GM18499 (cell line): ENCODE results near the gene OTOGL.
"Not testable (repeated sequence)": the region's sequence is repeated elsewhere in the genome, so short reads cannot be mapped to it uniquely, and the experiment has no call there.

Source experiments
- ATAC-seq: cut with Tn5 transposase; IDR thresholded peaks from one replicate; pipeline ENCODE4 v1.9.1; 2021; ENCODE audit warnings: moderate number of reproducible peaks; ENCODE audit not compliant: insufficient read depth, unreplicated experiment

The OTOGL gene

GRCh38 chr12:80218925-80219324 lies 119.6 kb downstream of the OTOGL start:
- not testable (repeated sequence) for ATAC-seq

- no peak for ATAC-seq
Observed at GRCh38 chr12:80219345-80219744, 120.0 kb downstream of the OTOGL start.

GRCh38 chr12:80222261-80222660 lies 122.9 kb downstream of the OTOGL start:
- ATAC-seq, result no peak

- no peak for ATAC-seq
Observed at GRCh38 chr12:80226576-80226975, 127.2 kb downstream of the OTOGL start.

GRCh38 chr12:80227904-80228303 lies 128.6 kb downstream of the OTOGL start:
- ATAC-seq, result not testable (repeated sequence)

- ATAC-seq, result no peak
Observed at GRCh38 chr12:80230068-80230467, 130.7 kb downstream of the OTOGL start.

GRCh38 chr12:80232837-80233236 lies 133.5 kb downstream of the OTOGL start:
- no peak for ATAC-seq

GRCh38 chr12:80233926-80234325 lies 134.6 kb downstream of the OTOGL start:
- ATAC-seq, result no peak

GRCh38 chr12:80234667-80235066 lies 135.3 kb downstream of the OTOGL start:
- ATAC-seq, result no peak

- no peak for ATAC-seq
Observed at GRCh38 chr12:80235944-80236343, 136.6 kb downstream of the OTOGL start.

GRCh38 chr12:80239867-80240266 lies 140.5 kb downstream of the OTOGL start:
- ATAC-seq, result no peak

GRCh38 chr12:80241576-80242273 lies 142.4 kb downstream of the OTOGL start:
- ATAC-seq, result no peak

GRCh38 chr12:80242321-80242720 lies 143.0 kb downstream of the OTOGL start:
- ATAC-seq, result no peak

GRCh38 chr12:80249581-80249980 lies 150.2 kb downstream of the OTOGL start:
- ATAC-seq, result not testable (repeated sequence)

GRCh38 chr12:80257920-80258319 lies 158.6 kb downstream of the OTOGL start:
- ATAC-seq, result no peak

GRCh38 chr12:80260269-80260668 lies 160.9 kb downstream of the OTOGL start:
- ATAC-seq, result no peak

- ATAC-seq, result no peak
Observed at GRCh38 chr12:80261403-80261802, 162.1 kb downstream of the OTOGL start.

GRCh38 chr12:80262346-80262745 lies 163.0 kb downstream of the OTOGL start:
- ATAC-seq, result no peak

GRCh38 chr12:80262771-80263170 lies 163.4 kb downstream of the OTOGL start:
- ATAC-seq, result no peak

- ATAC-seq, result no peak
Observed at GRCh38 chr12:80264386-80264785, 165.0 kb downstream of the OTOGL start.

- ATAC-seq, result no peak
Observed at GRCh38 chr12:80264891-80265290, 165.6 kb downstream of the OTOGL start.

- no peak for ATAC-seq
Observed at GRCh38 chr12:80268924-80269749, 169.8 kb downstream of the OTOGL start.
